HepG2 (cell line): ENCODE results near the gene SBK3. TPM values are rescaled to one million over a fixed set of nuclear protein-coding genes. Genes with fewer than 3 reads are reported as not detected.

Experiments used
- ATAC-seq: fragments of 200-7000 bp; cut with Tn5 transposase; 3 replicates; pipeline ENCODE4 v1.9.1; 2020; ENCODE audit warnings: mild to moderate bottlenecking, moderate library complexity
- BruUV-seq: library from RNA; stranded (reverse); fragments of 400-500 nt; replicated peaks from 2 replicates; lab custom pipeline; 2021; lab: Mats Ljungman, UMichigan
- CTCF ChIA-PET: fragments of 300-600 bp; formaldehyde crosslinking; extraction: SDS; loops from one replicate; lab custom pipeline; 2021; ENCODE audit warnings: low total read pairs, inconsistent platforms, low intra/inter-chr PET ratio; lab: Yijun Ruan, JAX
- POLR2A ChIA-PET: fragments of 350-600 bp; sonication (Branson Sonifier 250); formaldehyde crosslinking; loops from one replicate; lab custom pipeline; 2020; ENCODE audit warnings: antibody characterized with exemption, inconsistent platforms; lab: Yijun Ruan, JAX
- DNase-seq: peaks from one replicate; pipeline ENCODE4 v3.0.0-alpha.2; 2015; ENCODE audit warnings: low spot score
- FAIRE-seq: peaks from 3 replicates; lab custom pipeline; 2011; peaks lifted over from hg19 to GRCh38; lab: Jason Lieb, UNC
- H2AFZ ChIP-seq: one replicate; pipeline ENCODE4 v1.6.1; 2011; ENCODE audit warnings: low read length, inconsistent platforms
- H3K27ac ChIP-seq: fragments of 300-600 bp; 3 replicates; pipeline ENCODE4 v1.8.0; 2011; ENCODE audit warnings: mixed run types, mild to moderate bottlenecking, mixed read lengths, low read length, inconsistent platforms; ENCODE audit not compliant: insufficient read depth; ENCODE audit errors: extremely low read length
- H3K27me3 ChIP-seq, 2 experiments: fragments of 200-600 bp in 1 of 2; 2 replicates in 1 of 2; 3 replicates in 1 of 2; pipeline versions ENCODE4 v1.6.0 to v1.8.0; 2011; ENCODE audit warnings: low read length in 2 of 2, mild to moderate bottlenecking in 2 of 2, moderate library complexity in 2 of 2, inconsistent platforms in 1 of 2; ENCODE audit not compliant: insufficient read depth in 2 of 2, control insufficient read depth in 1 of 2
- H3K36me3 ChIP-seq, 2 experiments: fragments of 200-600 bp in 1 of 2; replicated peaks in 1 of 2; 2 replicates in 1 of 2; 3 replicates in 1 of 2; pipeline versions ENCODE4 v1.5.1 to v1.8.0; 2011; ENCODE audit warnings: low read length in 2 of 2, inconsistent platforms in 1 of 2; ENCODE audit not compliant: insufficient read depth in 2 of 2, control insufficient read depth in 1 of 2
- H3K4me1 ChIP-seq: 2 replicates; pipeline ENCODE4 v1.5.1; 2012; ENCODE audit warnings: low read length, inconsistent platforms; ENCODE audit not compliant: insufficient read depth
- H3K4me2 ChIP-seq: 2 replicates; pipeline ENCODE4 v1.6.0; 2011; ENCODE audit warnings: low read depth, low read length, inconsistent platforms
- H3K4me3 ChIP-seq, 3 experiments: fragments of 200-600 bp in 1 of 3; sonication (generic), shearing (Covaris generic) in 1 of 3; replicated peaks in 1 of 3; 2 replicates each; pipeline ENCODE4 v1.5.1; 2011 to 2016; ENCODE audit warnings: low read length in 3 of 3, inconsistent platforms in 2 of 3, low read depth in 2 of 3, mild to moderate bottlenecking in 2 of 3, control low read depth in 1 of 3, mixed read lengths in 1 of 3; ENCODE audit not compliant: insufficient read depth in 1 of 3
- H3K79me2 ChIP-seq: one replicate; pipeline ENCODE4 v1.6.1; 2011; ENCODE audit warnings: low read length, inconsistent platforms; ENCODE audit not compliant: insufficient read depth
- H3K9ac ChIP-seq: 2 replicates; pipeline ENCODE4 v1.6.0; 2011; ENCODE audit warnings: mild to moderate bottlenecking, low read depth, low read length, inconsistent platforms; ENCODE audit not compliant: insufficient read depth
- H3K9me3 ChIP-seq: 2 replicates; pipeline ENCODE4 v1.5.1; 2012; ENCODE audit warnings: mild to moderate bottlenecking, low read length
- H4K20me1 ChIP-seq: 2 replicates; pipeline ENCODE4 v1.6.0; 2011; ENCODE audit warnings: inconsistent platforms, mild to moderate bottlenecking, low read length, moderate library complexity; ENCODE audit not compliant: insufficient read depth
- EZH2 ChIP-seq: conservative IDR thresholded peaks from 2 replicates; pipeline ENCODE4 v1.6.1; 2012; ENCODE audit warnings: mild to moderate bottlenecking, low read depth, low read length, moderate library complexity
- MEIS2 ChIP-seq: sonication (generic); formaldehyde crosslinking; IDR thresholded peaks from 2 replicates; pipeline ENCODE4 v1.9.0; 2021; ENCODE audit warnings: mild to moderate bottlenecking, missing genetic modification reagents
- TOE1 ChIP-seq: sonication (generic); formaldehyde crosslinking; IDR thresholded peaks from 2 replicates; pipeline ENCODE4 v1.4.0; 2020; ENCODE audit warnings: mild to moderate bottlenecking, missing genetic modification reagents
- ZFP90 ChIP-seq: sonication (generic); formaldehyde crosslinking; IDR thresholded peaks from 2 replicates; pipeline ENCODE4 v1.8.0; 2022; ENCODE audit warnings: missing genetic modification reagents, mild to moderate bottlenecking, inconsistent platforms, borderline replicate concordance
- ZNF660 ChIP-seq: sonication (generic); formaldehyde crosslinking; IDR thresholded peaks from 2 replicates; pipeline ENCODE4 v1.5.1; 2020; ENCODE audit warnings: mild to moderate bottlenecking, low read depth, missing genetic modification reagents, borderline replicate concordance
- ZNF713 ChIP-seq: sonication (generic); formaldehyde crosslinking; IDR thresholded peaks from 2 replicates; pipeline ENCODE4 v1.4.0; 2020; ENCODE audit warnings: mild to moderate bottlenecking, missing genetic modification reagents
- ZSCAN21 ChIP-seq: sonication (generic); formaldehyde crosslinking; IDR thresholded peaks from 2 replicates; pipeline ENCODE4 v1.8.0; 2022; ENCODE audit warnings: mild to moderate bottlenecking, missing genetic modification reagents, moderate library complexity, borderline replicate concordance
- WGBS: methylation state at CpG from one replicate; pipeline ENCODE4 v1.1.6; 2017; ENCODE audit warnings: low lambda C conversion rate; 5-methylcytosine and 5-hydroxymethylcytosine counted together
- in situ Hi-C: cut with HindIII; loops from 2 replicates; pipeline ENCODE4 v1.10.0; 2017; ENCODE audit warnings: low pct_unique_long_range_greater_than_20kb; ENCODE audit not compliant: extremely low pct_ligation_motif_present
- intact Hi-C: fragments of 100-400 bp; cut with micrococcal nuclease; formaldehyde crosslinking; loops from one replicate; pipeline ENCODE4 v1.10.0; 2022; ENCODE audit not compliant: unreplicated experiment
- polyA plus RNA-seq, 8 experiments: library from polyadenylated mRNA; depleted of rRNA in 3 of 8; stranded (reverse) in 7 of 8; unstranded in 1 of 8; fragments of >200 nt; fragmentation: Illumina TruSeq in 4 of 8; extraction: Trizol in 4 of 8; gene quantifications; 2 replicates each; pipeline versions ENCODE4 v1.2.1 to v1.2.3, GENCODE V29; 2011 to 2016; ENCODE audit warnings: low read depth in 4 of 8, missing spikeins in 1 of 8, mixed read lengths in 1 of 8; ENCODE audit not compliant: insufficient read depth in 1 of 8
- total RNA-seq, 5 experiments: library from RNA; depleted of rRNA; stranded (reverse); fragments of >200 nt; fragmentation: Illumina TruSeq; extraction: Trizol; gene quantifications; 2 replicates each; pipeline ENCODE4 v1.2.3, GENCODE V29; 2016; ENCODE audit warnings: low read depth in 1 of 5
- TF ChIP-seq, protein P1 (sequence below), 2 experiments: sonication (generic) in 1 of 2; formaldehyde crosslinking in 1 of 2; IDR thresholded peaks; 2 replicates each; pipeline versions ENCODE4 v1.4.0 to v1.6.1; 2016 to 2020; ENCODE audit warnings: borderline replicate concordance in 1 of 2, low read depth in 1 of 2, mild to moderate bottlenecking in 1 of 2, missing genetic modification reagents in 1 of 2

The SBK3 gene
- total and polyA plus RNA-seq, 2 of the 13 experiments (the other 11 are each of a cell fraction or from before 2014, with no cell fraction given) = 0.66 to 0.77 TPM

DNA sequence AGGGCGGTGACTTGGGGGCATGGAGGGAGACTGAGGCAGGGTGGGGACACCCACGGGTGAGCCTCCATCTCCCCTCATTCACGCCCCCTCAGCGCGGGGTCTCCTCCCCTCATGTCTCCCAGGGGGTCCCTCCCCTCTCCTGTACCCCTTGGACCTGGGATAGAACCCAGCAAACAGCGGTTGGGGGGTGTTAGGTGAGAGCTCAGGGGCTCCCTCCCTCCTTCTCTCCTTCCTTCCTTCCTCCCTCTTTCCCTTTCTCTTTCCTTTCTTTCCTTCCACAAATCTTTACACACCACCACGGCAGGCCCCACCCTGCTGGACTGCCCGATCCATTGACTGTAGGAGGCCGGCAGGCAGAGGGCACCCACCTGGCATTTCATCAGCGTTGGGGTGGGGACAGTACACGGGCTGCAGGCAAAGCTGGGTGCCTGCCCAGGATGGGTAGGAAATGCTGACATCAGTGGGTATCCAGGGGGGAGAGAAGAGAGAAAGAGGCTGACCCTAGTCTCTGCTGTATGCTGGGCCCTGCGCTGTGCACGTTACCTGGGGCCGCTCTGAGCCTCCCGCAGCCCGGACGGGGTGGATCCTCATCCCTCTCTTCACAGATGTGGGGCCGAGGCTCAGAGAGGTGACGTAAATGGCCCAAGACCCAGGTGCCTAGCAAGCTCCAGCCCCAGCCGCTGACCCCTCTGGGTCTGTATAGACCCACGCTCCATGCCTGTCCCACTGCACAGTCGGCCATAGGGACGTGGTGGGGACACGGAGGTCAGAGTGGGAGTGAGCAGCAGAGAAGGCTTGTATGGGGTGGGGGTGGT lies 53.6 kb downstream of the SBK3 start:
- intact Hi-C loops (no loop called here), in situ Hi-C loops (no loop called here)
- DNase-seq (no peak), ATAC-seq (no peak; the same call in 2 of the 3 replicates), FAIRE-seq (no peak)
- no peaks in the 10 kb centered on the region for H3K36me3 ChIP-seq
- H3K27me3 ChIP-seq = peaks cover 16 to 65% of the 10 kb centered on the region in 2 experiments
- no peaks in the 10 kb centered on the region for H4K20me1 ChIP-seq
- H2AFZ ChIP-seq = no peak overlapping the region
- no peak overlapping the region for H3K4me2 ChIP-seq
- CTCF ChIA-PET = no interaction called here
- peaks cover 19% of the 10 kb centered on the region for H3K4me1 ChIP-seq
- no peak overlapping the region for H3K27ac ChIP-seq
- H3K9me3 ChIP-seq = no peaks in the 10 kb centered on the region
- no peak overlapping the region for H3K4me3 ChIP-seq
- no peak overlapping the region for H3K9ac ChIP-seq
- BruUV-seq = no TSS peak
- no peaks in the 10 kb centered on the region for H3K79me2 ChIP-seq
- no peak for TF ChIP-seq ZNF713 (CRISPR knock-in tag)
- TF ChIP-seq, protein P1, sequence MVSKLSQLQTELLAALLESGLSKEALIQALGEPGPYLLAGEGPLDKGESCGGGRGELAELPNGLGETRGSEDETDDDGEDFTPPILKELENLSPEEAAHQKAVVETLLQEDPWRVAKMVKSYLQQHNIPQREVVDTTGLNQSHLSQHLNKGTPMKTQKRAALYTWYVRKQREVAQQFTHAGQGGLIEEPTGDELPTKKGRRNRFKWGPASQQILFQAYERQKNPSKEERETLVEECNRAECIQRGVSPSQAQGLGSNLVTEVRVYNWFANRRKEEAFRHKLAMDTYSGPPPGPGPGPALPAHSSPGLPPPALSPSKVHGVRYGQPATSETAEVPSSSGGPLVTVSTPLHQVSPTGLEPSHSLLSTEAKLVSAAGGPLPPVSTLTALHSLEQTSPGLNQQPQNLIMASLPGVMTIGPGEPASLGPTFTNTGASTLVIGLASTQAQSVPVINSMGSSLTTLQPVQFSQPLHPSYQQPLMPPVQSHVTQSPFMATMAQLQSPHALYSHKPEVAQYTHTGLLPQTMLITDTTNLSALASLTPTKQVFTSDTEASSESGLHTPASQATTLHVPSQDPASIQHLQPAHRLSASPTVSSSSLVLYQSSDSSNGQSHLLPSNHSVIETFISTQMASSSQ (IDR thresholded peaks at IDR 0.05; ENCODE audit: low read depth) = no peak
- TF ChIP-seq, protein P1 (CRISPR knock-in tag; IDR thresholded peaks at IDR 0.05; ENCODE audit: borderline replicate concordance) = no peak
- TF ChIP-seq TOE1 (CRISPR knock-in tag) = no peak
- TF ChIP-seq EZH2 = 0 out of 2 replicates have a peak, but pooled peaks have one; percentile 65
- TF ChIP-seq ZFP90 (CRISPR knock-in tag) = no peak
- no peak for TF ChIP-seq MEIS2 (CRISPR knock-in tag)
- TF ChIP-seq ZNF660 (CRISPR knock-in tag) = no peak
- TF ChIP-seq ZSCAN21 (CRISPR knock-in tag) = no peak
- POLR2A ChIA-PET = no interaction called here
- WGBS = 23% methylated on average over 16 of the region's 24 CpGs

Other genes with a start within 250 kb of the SBK3 start
- gene TMEM150B, start 220.2 kb downstream of the SBK3 start, total RNA-seq (2016; rRNA removed; fragmentation: Illumina TruSeq; extraction: Trizol) = 0.74 and 1.3 TPM in 2 replicates
- 1.8 and 2.9 TPM in 2 replicates for gene TMEM150B, start 220.2 kb downstream of the SBK3 start, polyA plus RNA-seq (2011; rRNA removed)
- 2.1 and 5.5 TPM in 2 replicates for gene KMT5C, start 205.7 kb downstream of the SBK3 start, total RNA-seq (2016; rRNA removed; fragmentation: Illumina TruSeq; extraction: Trizol)
- gene KMT5C, start 205.7 kb downstream of the SBK3 start, polyA plus RNA-seq (2011; rRNA removed) = 9.0 and 11.8 TPM in 2 replicates
- gene COX6B2, start 190.8 kb downstream of the SBK3 start, total RNA-seq (2016; rRNA removed; fragmentation: Illumina TruSeq; extraction: Trizol) = not detected in 2 replicates
- gene COX6B2, start 190.8 kb downstream of the SBK3 start, polyA plus RNA-seq (2011; rRNA removed) = 0.16 and 0.21 TPM in 2 replicates
- gene GARIN5B, start 182.3 kb downstream of the SBK3 start, total RNA-seq (2016; rRNA removed; fragmentation: Illumina TruSeq; extraction: Trizol) = not detected in 2 replicates
- gene GARIN5B, start 182.3 kb downstream of the SBK3 start, polyA plus RNA-seq (2011; rRNA removed) = 0.03 TPM in 1 of 2 replicates, not detected in the other
- gene IL11, start 175.1 kb downstream of the SBK3 start, total RNA-seq (2016; rRNA removed; fragmentation: Illumina TruSeq; extraction: Trizol) = 2.9 and 3.0 TPM in 2 replicates
- 2.5 and 4.5 TPM in 2 replicates for gene IL11, start 175.1 kb downstream of the SBK3 start, polyA plus RNA-seq (2011; rRNA removed)
- 0.35 TPM in 1 of 2 replicates, not detected in the other for gene TMEM190, start 168.7 kb downstream of the SBK3 start, total RNA-seq (2016; rRNA removed; fragmentation: Illumina TruSeq; extraction: Trizol)
- gene TMEM190, start 168.7 kb downstream of the SBK3 start, polyA plus RNA-seq (2011; rRNA removed) = 0.83 and 1.6 TPM in 2 replicates
- not detected in 2 replicates for gene TMEM238, start 161.3 kb downstream of the SBK3 start, total RNA-seq (2016; rRNA removed; fragmentation: Illumina TruSeq; extraction: Trizol)
- not detected in 2 replicates for gene TMEM238, start 161.3 kb downstream of the SBK3 start, polyA plus RNA-seq (2011; rRNA removed)
- gene RPL28, start 159.6 kb downstream of the SBK3 start, total RNA-seq (2016; rRNA removed; fragmentation: Illumina TruSeq; extraction: Trizol) = 105 and 149 TPM in 2 replicates
- 420 and 501 TPM in 2 replicates for gene RPL28, start 159.6 kb downstream of the SBK3 start, polyA plus RNA-seq (2011; rRNA removed)
- gene UBE2S, start 137.8 kb downstream of the SBK3 start, total RNA-seq (2016; rRNA removed; fragmentation: Illumina TruSeq; extraction: Trizol) = 29.5 and 39.3 TPM in 2 replicates
- gene UBE2S, start 137.8 kb downstream of the SBK3 start, polyA plus RNA-seq (2011; rRNA removed) = 26.6 and 32.2 TPM in 2 replicates
- gene SHISA7, start 102.2 kb downstream of the SBK3 start, total RNA-seq (2016; rRNA removed; fragmentation: Illumina TruSeq; extraction: Trizol) = not detected in 2 replicates
- not detected in 2 replicates for gene SHISA7, start 102.2 kb downstream of the SBK3 start, polyA plus RNA-seq (2011; rRNA removed)
- gene ISOC2, start 83.9 kb downstream of the SBK3 start, total RNA-seq (2016; rRNA removed; fragmentation: Illumina TruSeq; extraction: Trizol) = 105 and 106 TPM in 2 replicates
- gene ISOC2, start 83.9 kb downstream of the SBK3 start, polyA plus RNA-seq (2011; rRNA removed) = 76.8 and 91.2 TPM in 2 replicates
- gene C19orf85, start 80.8 kb downstream of the SBK3 start, total RNA-seq (2016; rRNA removed; fragmentation: Illumina TruSeq; extraction: Trizol) = not detected in 2 replicates
- not detected in 2 replicates for gene C19orf85, start 80.8 kb downstream of the SBK3 start, polyA plus RNA-seq (2011; rRNA removed)
- gene ZNF628, start 68.9 kb downstream of the SBK3 start, total RNA-seq (2016; rRNA removed; fragmentation: Illumina TruSeq; extraction: Trizol) = 1.00 and 1.2 TPM in 2 replicates
- 0.48 and 0.54 TPM in 2 replicates for gene ZNF628, start 68.9 kb downstream of the SBK3 start, polyA plus RNA-seq (2011; rRNA removed)
- 14.7 and 22.3 TPM in 2 replicates for gene NAT14, start 60.4 kb downstream of the SBK3 start, total RNA-seq (2016; rRNA removed; fragmentation: Illumina TruSeq; extraction: Trizol)
- gene NAT14, start 60.4 kb downstream of the SBK3 start, polyA plus RNA-seq (2011; rRNA removed) = 20.7 and 24.7 TPM in 2 replicates
- not detected in 2 replicates for gene SSC5D, start 57.1 kb downstream of the SBK3 start, total RNA-seq (2016; rRNA removed; fragmentation: Illumina TruSeq; extraction: Trizol)
- gene SSC5D, start 57.1 kb downstream of the SBK3 start, polyA plus RNA-seq (2011; rRNA removed) = 0.03 TPM in 1 of 2 replicates, not detected in the other
- 0.24 and 0.45 TPM in 2 replicates for gene SBK2, start 8.4 kb downstream of the SBK3 start, total RNA-seq (2016; rRNA removed; fragmentation: Illumina TruSeq; extraction: Trizol)
- gene SBK2, start 8.4 kb downstream of the SBK3 start, polyA plus RNA-seq (2011; rRNA removed) = 0.14 TPM in 1 of 2 replicates, not detected in the other
- 1.7 and 2.9 TPM in 2 replicates for gene ZNF579, start 35.3 kb upstream of the SBK3 start, total RNA-seq (2016; rRNA removed; fragmentation: Illumina TruSeq; extraction: Trizol)
- 2.1 and 2.2 TPM in 2 replicates for gene ZNF579, start 35.3 kb upstream of the SBK3 start, polyA plus RNA-seq (2011; rRNA removed)
- gene FIZ1, start 54.0 kb upstream of the SBK3 start, total RNA-seq (2016; rRNA removed; fragmentation: Illumina TruSeq; extraction: Trizol) = 3.4 and 5.9 TPM in 2 replicates
- gene FIZ1, start 54.0 kb upstream of the SBK3 start, polyA plus RNA-seq (2011; rRNA removed) = 3.6 and 4.1 TPM in 2 replicates
- gene ZNF524, start 54.7 kb upstream of the SBK3 start, total RNA-seq (2016; rRNA removed; fragmentation: Illumina TruSeq; extraction: Trizol) = 1.6 and 4.6 TPM in 2 replicates
- 3.2 and 5.0 TPM in 2 replicates for gene ZNF524, start 54.7 kb upstream of the SBK3 start, polyA plus RNA-seq (2011; rRNA removed)
- gene ZNF865, start 60.1 kb upstream of the SBK3 start, total RNA-seq (2016; rRNA removed; fragmentation: Illumina TruSeq; extraction: Trizol) = 0.93 and 1.0 TPM in 2 replicates
- gene ZNF865, start 60.1 kb upstream of the SBK3 start, polyA plus RNA-seq (2011; rRNA removed) = 1.0 and 1.5 TPM in 2 replicates
- 4.0 and 4.2 TPM in 2 replicates for gene ZNF784, start 79.0 kb upstream of the SBK3 start, total RNA-seq (2016; rRNA removed; fragmentation: Illumina TruSeq; extraction: Trizol)
- gene ZNF784, start 79.0 kb upstream of the SBK3 start, polyA plus RNA-seq (2011; rRNA removed) = 4.1 and 5.1 TPM in 2 replicates
- 3.0 and 4.4 TPM in 2 replicates for gene ZNF580, start 95.5 kb upstream of the SBK3 start, total RNA-seq (2016; rRNA removed; fragmentation: Illumina TruSeq; extraction: Trizol)
- 6.0 and 7.0 TPM in 2 replicates for gene ZNF580, start 95.5 kb upstream of the SBK3 start, polyA plus RNA-seq (2011; rRNA removed)
- 18.4 and 19.6 TPM in 2 replicates for gene ZNF581, start 98.1 kb upstream of the SBK3 start, total RNA-seq (2016; rRNA removed; fragmentation: Illumina TruSeq; extraction: Trizol)
- gene ZNF581, start 98.1 kb upstream of the SBK3 start, polyA plus RNA-seq (2011; rRNA removed) = 49.5 and 52.6 TPM in 2 replicates
- 7.0 and 8.8 TPM in 2 replicates for gene CCDC106, start 102.7 kb upstream of the SBK3 start, total RNA-seq (2016; rRNA removed; fragmentation: Illumina TruSeq; extraction: Trizol)
- 4.7 and 6.2 TPM in 2 replicates for gene CCDC106, start 102.7 kb upstream of the SBK3 start, polyA plus RNA-seq (2011; rRNA removed)
- 124 and 127 TPM in 2 replicates for gene U2AF2, start 109.5 kb upstream of the SBK3 start, total RNA-seq (2016; rRNA removed; fragmentation: Illumina TruSeq; extraction: Trizol)
- gene U2AF2, start 109.5 kb upstream of the SBK3 start, polyA plus RNA-seq (2011; rRNA removed) = 84.3 and 116 TPM in 2 replicates
- gene EPN1, start 129.7 kb upstream of the SBK3 start, total RNA-seq (2016; rRNA removed; fragmentation: Illumina TruSeq; extraction: Trizol) = 28.9 and 32.6 TPM in 2 replicates
- 31.7 and 43.7 TPM in 2 replicates for gene EPN1, start 129.7 kb upstream of the SBK3 start, polyA plus RNA-seq (2011; rRNA removed)
- not detected in 2 replicates for gene NLRP9, start 192.9 kb upstream of the SBK3 start, total RNA-seq (2016; rRNA removed; fragmentation: Illumina TruSeq; extraction: Trizol)
- gene NLRP9, start 192.9 kb upstream of the SBK3 start, polyA plus RNA-seq (2011; rRNA removed) = not detected in 2 replicates
- gene RFPL4A, start 213.6 kb upstream of the SBK3 start, total RNA-seq (2016; rRNA removed; fragmentation: Illumina TruSeq; extraction: Trizol) = not detected in 2 replicates
- 0.13 TPM in 1 of 2 replicates, not detected in the other for gene RFPL4A, start 213.6 kb upstream of the SBK3 start, polyA plus RNA-seq (2011; rRNA removed)
- gene RFPL4AL1, start 223.6 kb upstream of the SBK3 start, total RNA-seq (2016; rRNA removed; fragmentation: Illumina TruSeq; extraction: Trizol) = not detected in 2 replicates
- gene RFPL4AL1, start 223.6 kb upstream of the SBK3 start, polyA plus RNA-seq (2011; rRNA removed) = not detected in 2 replicates